HG03045 (cell line): Measurements from ENCODE around the gene PLEKHA4.
"Not testable (repeated sequence)": the region's sequence is repeated elsewhere in the genome, so short reads cannot be mapped to it uniquely, and the experiment has no call there.

Experiments
- ATAC-seq: cut with Tn5 transposase; IDR thresholded peaks from one replicate; pipeline ENCODE4 v1.9.1; 2021; ENCODE audit warnings: mild to moderate bottlenecking, moderate library complexity; ENCODE audit not compliant: unreplicated experiment

PLEKHA4 gene, protein sequence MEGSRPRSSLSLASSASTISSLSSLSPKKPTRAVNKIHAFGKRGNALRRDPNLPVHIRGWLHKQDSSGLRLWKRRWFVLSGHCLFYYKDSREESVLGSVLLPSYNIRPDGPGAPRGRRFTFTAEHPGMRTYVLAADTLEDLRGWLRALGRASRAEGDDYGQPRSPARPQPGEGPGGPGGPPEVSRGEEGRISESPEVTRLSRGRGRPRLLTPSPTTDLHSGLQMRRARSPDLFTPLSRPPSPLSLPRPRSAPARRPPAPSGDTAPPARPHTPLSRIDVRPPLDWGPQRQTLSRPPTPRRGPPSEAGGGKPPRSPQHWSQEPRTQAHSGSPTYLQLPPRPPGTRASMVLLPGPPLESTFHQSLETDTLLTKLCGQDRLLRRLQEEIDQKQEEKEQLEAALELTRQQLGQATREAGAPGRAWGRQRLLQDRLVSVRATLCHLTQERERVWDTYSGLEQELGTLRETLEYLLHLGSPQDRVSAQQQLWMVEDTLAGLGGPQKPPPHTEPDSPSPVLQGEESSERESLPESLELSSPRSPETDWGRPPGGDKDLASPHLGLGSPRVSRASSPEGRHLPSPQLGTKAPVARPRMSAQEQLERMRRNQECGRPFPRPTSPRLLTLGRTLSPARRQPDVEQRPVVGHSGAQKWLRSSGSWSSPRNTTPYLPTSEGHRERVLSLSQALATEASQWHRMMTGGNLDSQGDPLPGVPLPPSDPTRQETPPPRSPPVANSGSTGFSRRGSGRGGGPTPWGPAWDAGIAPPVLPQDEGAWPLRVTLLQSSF

DNA sequence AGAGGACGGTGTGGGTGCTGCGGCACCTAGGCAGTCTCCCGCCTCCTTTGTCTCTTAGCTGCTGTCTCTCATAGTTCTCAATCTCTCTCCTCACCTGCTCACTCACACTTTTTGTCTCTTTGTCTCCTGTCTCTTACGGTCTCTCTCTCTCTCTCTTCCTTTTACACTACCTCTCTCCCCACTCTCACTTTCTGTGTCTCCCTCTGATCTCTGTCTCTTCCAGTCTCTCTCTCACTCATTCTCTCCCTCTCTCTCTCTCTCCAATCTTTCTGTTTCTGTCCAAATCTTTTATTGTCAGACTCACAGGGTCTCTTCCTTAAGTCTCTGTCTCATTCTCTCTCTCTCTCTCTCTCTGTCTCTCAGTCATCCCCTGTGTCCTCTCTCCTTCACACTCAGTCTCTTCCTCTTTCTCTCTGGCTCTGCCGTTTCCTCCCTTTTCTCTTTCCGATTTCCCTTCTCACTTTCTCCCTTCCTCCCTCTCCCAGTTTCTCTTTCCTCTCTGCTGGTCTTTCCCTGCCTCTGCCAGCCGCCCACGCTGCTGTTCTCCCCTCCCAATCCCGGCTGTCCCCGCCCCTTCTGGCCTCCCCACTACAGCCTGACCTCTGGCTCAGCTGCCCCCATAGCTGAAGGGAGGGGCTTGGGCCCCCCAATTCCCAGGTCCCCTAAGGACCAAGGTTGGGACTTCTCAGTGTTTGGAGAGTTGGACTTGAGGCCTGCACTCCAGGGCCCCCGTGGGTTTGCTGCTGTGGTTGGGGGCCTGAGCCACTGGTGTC lies at the start of gene PLEKHA4:
PLEKHA4 (minus strand) TSS at position 504 of the 773 bp plus-strand sequence. CDS start 997 bp downstream, outside the sequence.
- ATAC-seq, result no peak

DNA sequence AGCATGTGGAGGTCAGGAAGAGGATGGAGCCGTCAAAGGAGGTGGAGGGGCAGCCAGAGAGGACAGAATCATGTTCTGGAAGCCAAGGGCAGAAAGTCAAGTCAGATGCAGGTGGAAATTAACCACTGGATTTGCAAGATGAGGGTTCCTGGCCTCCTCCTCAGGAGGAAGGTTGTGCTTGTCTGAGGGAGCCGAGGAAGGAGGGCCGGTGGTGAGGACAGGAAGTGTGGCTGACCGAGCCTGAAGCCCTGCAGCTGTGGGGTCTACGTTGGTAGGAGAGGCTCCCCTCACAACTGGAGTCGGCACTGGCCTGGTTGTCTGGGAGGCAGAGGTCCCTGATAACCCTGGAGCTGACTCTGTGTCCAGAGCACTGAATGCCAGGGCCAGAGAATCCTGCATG lies 49.7 kb upstream of the PLEKHA4 start:
- no peak for ATAC-seq

DNA sequence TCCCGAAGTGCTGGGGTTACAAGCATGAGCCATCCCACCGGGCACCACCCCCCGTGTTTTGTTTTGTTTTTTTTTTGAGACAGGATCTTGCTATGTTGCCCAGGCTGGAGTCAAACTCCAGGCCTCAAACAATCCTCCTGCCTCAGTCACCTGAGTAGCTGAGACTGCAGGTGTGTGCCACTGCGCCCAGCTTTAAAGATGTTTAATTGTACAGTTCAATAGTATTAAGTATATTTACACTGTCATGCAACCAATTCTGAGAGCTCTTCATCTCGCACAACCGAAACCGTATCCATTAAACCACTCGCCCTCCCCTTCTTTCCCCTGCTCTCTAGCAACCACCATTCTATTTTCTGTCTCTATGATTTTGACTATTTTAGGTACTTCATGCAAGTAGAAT lies 47.3 kb upstream of the PLEKHA4 start:
- no peak for ATAC-seq

DNA sequence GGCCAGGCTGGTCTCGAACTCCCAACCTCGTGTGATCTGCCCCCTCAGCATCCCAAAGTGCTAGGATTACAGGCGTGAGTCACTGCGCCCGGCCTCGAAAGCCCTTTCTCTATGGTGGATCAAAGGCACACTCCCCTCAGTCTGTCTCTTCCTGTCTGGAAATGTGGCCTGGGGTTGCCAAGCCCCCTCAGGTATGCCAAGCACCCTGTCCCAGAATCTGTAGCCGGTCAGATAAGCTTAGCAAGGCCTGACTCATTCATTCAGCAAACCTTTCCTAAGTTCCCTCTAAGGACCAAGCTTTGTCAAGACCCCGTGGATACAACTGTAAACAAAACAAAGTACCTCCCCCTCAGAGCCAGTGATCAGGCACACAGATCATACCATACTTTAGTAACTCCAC lies 45.8 kb upstream of the PLEKHA4 start:
- ATAC-seq, result no peak

DNA sequence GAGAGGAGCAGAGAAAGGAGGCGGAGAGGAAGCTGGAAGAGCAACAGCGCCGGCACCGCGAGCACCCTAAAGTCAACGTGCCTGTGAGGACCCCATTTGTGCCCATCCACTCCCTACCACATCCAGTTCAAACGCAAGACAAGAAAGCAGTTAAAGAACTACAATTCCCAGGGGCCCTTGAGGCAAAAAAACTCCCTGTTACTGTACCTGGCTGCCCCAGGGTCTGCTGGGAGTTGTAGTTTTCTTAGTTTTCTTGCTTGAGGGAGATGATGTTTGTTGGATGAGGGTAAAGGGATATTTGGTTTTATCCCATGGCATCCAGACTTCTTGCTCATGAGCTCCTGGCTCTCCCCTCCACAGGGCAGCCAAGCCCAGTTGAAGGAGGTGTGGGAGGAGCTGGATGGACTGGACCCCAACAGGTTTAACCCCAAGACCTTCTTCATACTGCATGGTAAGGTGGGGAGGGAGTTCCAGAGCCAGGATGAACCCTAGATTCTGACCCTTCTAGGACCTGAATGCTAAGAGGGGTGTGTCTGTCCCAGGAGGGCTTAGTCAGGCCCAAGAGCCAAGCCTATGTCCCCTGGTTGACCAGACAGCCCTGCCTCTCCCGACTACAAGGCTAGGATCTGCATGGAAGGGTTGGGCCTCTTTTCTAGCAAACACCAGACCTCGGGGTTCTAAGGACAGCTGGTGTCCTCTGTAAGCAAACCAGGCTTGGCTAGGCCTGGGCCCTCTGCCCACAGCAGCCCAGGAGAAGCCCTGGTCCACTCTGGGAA lies 44.9 kb upstream of the PLEKHA4 start:
- ATAC-seq, result no peak

DNA sequence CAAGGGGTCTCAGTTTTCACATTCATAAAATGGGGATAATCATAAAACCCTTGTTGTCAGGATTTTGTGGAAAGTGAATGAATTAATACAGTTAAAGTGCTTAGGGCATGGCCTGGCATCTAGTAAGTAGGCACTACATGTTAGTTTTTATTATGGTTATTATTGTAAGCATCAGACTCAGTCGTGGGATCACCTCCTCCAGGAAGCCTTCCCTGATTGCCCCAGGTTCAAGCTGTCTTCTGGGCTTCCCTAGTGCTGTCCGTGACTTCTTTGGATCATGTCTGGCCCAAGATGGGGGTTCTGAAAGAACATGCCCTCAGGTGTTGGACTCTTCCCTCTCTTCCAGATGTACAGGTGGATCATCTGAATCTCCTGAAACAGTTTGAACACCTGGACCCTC lies 42.4 kb upstream of the PLEKHA4 start:
- ATAC-seq, result no peak

DNA sequence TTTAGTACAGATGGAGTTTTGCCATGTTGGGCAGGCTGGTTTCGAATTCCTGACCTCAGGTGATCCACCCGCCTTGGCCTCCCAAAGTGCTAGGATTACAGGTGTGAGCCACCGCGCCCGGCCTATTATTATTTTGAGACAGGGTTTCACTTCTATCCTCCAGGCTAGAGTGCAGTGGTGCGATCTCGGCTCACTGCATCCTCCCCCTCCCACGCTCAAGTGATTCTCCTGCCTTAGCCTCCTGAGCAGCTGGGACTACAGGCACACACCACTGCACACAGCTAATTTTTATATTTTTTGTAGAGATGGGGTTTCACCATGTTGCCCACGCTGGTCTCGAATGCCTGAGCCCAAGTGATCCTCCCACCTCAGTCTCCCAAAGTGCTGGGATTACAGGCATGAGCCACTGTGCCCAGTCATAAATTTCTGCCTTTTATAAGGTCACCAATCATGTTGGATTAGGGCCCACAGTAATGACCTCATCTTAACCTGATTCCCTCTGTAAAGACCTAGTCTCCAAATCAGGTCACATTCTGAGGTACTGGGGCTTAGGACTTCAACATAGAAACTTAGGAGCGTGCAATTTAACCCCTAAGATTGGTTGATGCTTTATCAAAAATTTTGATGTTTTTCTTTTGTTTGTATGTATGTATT lies 41.1 kb upstream of the PLEKHA4 start:
- ATAC-seq, result not testable (repeated sequence)

DNA sequence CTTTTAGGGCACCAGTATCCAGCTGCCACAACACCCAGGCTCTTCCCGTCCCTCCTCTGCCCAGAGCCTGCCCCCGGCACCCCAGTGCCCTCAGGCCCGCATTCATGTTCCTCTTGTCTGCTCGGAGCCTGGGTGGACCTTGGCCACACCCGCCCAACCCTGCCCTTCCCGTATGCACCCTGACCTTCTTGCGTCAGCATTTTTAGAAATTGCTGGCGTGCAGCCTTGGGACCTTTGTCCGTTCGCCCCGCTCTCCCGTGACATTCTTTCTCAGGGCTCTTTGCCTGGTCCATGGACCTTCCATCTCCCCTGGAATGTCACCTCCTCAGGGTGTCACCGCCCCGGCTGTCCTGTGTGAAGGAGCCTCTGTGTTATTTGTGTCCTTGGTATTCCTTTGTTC lies 39.3 kb upstream of the PLEKHA4 start:
- ATAC-seq, result no peak

DNA sequence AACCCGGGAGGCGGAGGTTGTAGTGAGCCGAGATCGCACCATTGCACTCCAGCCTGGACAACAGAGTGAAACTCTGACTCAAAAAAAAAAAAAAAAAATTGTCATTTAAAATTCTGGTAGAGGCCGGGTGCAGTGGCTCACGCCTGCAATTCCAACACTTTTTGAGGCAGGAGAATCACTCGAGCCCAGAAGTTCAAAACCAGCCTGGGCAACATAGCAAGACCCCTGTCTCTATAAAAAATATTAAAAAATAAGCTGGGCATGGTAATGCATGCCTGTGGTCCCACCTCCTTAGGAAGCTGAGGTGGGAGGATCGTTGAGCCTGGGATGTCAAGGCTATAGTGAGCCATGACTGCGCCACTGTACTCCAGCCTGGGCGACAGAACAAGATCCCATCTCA lies 37.9 kb upstream of the PLEKHA4 start:
- no peak for ATAC-seq

DNA sequence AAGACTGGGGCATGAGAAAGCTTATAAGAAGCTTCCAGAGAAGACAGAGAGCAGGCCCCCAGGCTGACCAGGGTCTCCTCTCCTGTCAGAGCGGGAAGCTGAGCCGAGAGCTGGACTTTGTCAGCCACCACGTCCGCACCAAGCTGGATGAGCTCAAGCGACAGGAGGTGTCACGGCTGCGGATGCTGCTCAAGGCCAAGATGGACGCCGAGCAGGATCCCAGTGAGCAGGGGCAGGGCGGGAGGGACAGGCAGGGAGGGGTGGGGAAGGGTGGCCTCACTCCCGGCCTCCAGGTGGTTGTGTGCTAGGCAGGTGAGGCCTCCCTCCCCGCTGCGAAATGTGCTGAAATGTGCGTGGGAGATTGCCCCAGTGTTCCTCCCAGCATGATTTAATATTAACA lies 37.2 kb upstream of the PLEKHA4 start:
- ATAC-seq, result no peak

DNA sequence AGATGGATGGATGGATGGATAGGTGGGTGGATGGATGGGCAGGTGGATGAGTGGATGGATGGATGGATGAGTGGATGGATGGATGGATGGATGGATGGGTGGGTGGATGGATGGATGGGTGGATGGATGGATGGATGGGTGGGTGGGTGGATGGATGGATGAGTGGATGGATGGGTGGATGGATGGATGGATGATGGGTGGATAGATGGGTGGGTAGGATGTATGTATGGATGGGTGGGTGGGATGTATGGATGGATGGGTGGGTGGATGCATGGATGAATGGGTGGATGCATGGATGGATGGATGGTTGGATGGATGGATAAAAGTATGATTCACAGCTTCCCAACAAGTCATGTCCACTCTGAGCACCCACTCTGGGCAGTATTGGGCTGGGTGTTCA lies 35.4 kb upstream of the PLEKHA4 start:
- ATAC-seq, result not testable (repeated sequence)

DNA sequence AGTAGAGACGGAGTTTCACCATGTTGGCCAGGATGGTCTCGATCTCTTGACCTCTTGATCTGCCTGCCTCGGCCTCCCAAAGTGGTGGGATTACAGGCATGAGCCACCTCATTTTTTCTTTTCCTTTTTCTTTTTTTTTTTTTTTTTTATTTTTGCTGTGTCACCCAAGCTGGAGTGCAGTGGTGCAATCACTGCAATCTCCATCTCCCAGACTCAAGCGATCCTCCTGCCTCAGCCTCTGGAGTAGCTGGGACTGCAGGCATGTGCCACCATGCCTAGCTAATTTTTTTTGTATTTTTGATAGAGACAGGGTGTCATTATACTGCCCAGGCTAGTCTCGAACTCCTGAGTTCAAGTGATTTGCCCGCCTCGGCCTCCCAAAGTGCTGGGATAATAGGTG lies 33.9 kb upstream of the PLEKHA4 start:
- not testable (repeated sequence) for ATAC-seq

DNA sequence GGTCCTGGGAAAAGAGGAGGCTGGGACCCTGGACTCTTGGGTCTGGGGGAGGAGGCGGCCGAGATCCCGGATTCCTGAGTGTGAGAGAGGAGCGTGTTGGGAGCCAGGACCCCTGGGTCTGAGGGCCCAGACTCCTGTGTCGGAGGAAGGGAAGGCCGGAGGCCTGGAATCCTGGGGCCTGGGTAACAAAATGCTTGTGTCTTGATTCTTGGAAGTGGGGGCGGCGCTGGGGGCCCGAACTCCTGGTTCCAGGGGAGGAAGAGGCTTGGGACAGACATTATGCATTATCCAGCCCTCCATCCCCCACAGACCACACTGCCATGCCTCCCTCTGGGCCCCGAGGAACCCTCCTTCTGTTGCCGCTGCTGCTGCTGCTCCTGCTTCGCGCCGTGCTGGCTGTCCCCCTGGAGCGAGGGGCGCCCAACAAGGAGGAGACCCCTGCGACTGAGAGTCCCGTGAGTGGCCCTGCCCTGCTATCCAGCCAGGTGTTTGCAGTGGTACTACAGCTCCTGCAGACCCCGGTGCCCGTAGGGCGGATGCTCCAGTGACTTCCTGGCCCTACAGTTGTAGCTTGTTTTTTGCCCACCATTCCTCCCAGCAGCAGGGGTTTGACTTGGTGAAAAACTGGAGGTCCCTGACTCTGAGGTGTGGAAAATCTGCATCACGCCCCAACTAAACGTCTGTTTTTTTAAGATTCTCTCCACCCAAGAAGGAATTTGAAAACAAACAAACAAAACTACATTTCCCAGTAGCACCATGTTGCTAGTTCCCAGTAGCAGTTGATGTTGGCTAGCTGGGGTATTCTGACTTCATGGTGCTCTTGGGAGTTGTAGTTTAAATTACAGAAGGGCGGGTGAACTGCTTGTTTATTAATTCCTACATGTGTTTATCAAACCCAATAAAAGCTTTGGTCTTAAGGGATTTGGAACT lies 32.3 kb upstream of the PLEKHA4 start:
- ATAC-seq, result no peak

DNA sequence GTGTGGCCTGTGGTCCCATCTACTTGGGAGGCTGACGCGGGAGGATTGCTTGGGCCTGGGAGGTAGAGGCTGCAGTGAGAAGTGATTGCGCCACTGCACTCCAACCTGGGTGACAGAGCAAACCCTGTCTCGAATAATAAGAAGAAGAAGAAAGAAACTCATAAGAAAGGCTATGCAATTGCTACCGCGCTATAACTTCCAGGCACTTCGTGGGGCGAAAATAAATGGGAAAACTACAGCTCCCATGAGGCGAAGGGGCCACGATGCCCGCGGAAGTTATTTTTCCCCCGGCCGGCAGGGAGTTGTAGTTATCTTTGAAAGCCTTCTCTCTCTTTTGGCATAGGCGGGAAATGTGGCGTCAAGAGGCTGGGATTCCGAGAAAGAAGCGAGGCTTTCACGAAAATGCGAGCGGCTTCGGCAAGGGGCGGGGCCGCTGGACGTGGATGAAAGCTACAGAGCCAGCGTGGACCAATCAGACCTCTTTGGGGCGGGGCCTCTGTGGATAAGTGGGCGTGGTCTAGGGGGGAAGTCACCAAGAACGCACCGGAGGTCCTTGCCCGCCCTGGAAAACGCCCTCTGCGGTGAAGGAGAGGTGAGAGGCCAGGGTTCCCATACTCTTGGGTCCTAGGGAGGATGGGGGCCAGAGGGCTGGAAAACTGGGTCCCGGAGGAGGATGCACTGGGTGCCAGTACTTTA lies 31.5 kb upstream of the PLEKHA4 start, which contains the start of gene NUCB1:
NUCB1 (plus strand) TSS at position 532 of the 696 bp plus-strand sequence. CDS start 485 bp downstream, outside the sequence.
- peak; percentile 88 for ATAC-seq

DNA sequence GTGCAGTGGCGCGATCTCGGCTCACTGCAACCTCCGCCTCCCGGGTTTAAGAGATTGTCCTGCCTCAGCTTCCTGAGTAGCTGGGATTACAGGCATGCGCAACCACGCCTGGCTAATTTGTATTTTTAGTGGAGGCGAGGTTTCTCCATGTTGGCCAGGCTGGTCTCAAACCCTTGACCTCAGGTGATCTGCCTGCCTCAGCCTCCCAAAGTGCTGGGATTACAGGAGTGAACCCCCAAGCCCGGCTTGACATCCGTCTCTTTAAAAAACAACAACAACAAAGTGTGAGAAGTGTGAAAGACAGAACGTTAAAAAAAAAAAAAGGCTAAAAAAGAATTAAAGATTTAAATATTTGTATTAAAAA lies 31.0 kb upstream of the PLEKHA4 start:
- ATAC-seq, result not testable (repeated sequence)

DNA sequence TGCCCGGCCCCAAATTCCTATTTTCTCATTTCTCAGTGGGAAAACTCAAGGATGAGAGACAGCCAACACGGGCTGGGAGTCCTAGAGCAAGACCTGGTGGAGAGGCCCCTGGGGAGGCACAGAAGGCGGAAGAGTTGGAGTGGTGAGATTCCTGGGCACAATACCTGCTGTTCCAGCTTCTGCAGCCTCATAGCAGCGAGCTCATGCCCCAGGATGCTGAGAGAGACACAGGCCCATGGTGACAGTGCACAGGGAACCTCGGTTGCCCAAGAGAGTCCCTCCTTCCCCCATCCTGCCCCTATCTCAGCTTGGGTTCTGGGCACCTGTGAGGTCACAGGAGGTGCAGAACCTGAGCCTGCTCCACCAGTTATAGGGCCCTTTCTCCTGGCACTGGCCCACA lies 28.8 kb upstream of the PLEKHA4 start:
- no peak for ATAC-seq

DNA sequence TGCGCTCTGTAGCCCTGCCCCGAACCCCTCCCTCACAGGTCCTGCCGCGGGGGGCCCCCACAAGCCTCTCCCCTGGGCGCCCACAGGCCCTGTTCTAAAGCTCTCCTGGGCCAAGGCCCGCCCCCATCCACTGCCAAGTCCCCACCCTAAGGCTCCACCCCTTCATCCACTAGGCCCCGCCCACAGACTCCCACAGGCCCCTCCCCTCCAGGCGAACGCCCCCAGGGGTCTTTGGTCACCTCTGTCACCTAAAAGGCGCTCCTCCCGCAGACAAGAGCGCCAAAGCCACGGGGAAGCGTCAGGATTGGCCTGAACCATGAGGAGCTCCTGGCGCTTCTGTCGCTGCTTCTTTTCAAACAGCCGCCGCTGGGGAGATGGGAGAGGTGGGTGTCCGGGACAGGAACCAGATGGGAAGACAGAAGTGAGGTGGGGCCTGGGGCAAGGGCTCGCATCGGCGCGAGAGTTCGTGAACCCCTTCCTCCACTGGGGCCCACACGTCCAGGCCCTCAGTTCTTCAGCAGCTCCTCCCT lies 27.8 kb upstream of the PLEKHA4 start:
- ATAC-seq, result no peak

DNA sequence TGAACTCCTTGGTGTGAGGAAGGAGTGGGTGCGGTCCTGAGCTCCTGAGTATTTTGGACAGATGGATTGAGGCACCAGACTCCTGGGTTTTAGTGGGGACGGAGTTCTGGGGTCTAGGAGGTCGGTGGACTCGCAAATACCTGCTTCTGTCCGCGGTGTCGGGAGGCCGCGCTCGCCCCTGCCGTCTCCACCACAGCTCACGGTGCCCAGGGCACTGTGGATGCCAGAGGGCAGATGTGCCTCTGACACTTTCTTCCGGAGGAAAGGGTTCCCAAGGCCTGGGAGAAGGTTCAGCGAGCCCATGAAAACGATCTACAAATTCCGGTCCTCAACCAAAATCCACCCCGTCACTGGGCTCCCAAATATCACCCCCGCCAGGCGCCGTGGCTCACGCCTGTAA lies 26.8 kb upstream of the PLEKHA4 start:
- no peak for ATAC-seq
